Medulla oblongata (tissue), 1 donor: ENCODE data around the gene ARL11.

Experiments
- DNase-seq: peaks from one replicate; pipeline ENCODE4 v3.0.0-alpha.2; 2015; ENCODE audit errors: extremely low spot score

Gene ARL11

DNA sequence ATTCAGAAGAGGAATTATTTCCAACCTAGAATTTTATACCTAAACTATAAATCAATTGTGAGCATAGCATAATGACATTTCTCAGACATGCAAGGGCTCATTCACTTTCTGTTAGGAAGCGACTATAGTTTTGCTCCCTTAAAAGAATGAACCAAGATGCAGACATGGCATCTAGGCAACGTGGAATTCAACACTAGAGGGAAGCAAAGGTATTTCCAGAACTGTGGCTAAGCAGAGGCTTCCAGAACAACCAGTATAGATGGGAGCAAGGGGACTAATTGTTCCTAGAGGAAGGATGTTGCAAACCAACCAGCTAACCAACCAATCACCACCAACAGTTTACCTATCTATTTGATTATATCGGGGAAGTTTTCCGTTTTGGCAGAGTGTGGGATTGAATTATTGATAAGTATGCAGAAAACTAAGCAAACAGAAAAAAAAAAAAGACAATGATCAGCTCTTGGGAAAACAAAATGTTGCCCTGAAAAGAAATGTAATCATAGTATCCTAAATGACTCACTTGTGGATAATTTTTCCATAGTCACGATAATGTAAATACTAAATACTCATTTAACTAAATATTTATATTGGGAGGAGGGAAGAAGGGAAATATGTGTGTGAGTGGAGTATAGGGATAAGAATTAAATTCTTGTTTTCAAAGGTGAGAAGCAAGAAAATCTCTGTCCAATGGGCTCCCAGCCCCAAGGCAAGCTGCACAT, 21.1 kb downstream of the ARL11 start:
- no peak for DNase-seq

- DNase-seq, result no peak
These were observed 21.6 kb downstream of the ARL11 start for GRCh38 chr13:49649963-49650312.

DNA sequence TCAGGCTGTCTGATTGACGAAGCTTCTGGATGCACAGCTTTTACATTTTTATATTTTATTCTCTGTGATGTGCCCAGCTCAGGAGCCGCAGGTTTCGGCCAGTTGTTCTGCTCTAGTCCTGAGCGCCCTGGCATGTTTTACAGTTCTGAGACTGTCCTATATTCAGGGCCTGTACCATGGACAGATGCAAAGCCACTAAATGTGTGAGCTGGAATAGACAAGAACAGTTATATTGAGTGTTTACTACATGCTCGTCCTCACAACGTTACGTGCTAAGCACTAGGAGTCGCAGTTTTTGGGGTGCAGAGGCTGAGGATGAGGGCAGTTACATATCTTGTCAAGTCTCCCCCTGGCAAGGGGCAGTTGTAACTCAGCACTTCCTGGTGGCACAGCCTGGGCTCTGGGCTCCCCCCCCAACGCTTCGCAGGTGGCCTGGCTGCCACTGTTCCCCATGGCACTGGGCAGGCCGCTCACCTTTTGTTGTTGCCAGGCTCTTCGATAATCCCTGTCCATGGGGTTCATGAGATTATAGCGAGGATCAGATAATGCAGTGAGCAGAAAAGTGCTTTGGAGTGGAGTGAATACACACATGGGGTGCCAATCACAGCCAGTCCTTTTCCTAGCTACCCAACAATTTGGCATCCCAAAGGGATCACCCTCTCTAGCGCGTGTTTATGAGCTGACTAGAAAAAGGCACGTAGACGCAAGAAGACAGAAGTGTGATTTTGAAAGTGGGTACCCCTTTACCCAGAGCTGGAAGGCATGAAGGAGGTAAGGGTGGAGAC, 23.5 kb downstream of the ARL11 start:
- no peak for DNase-seq

GRCh38 chr13:49652355-49653305, 24.3 kb downstream of the ARL11 start:
- peak; percentile 53 for DNase-seq

GRCh38 chr13:49653478-49653877, 25.2 kb downstream of the ARL11 start:
- DNase-seq, result no peak

DNA sequence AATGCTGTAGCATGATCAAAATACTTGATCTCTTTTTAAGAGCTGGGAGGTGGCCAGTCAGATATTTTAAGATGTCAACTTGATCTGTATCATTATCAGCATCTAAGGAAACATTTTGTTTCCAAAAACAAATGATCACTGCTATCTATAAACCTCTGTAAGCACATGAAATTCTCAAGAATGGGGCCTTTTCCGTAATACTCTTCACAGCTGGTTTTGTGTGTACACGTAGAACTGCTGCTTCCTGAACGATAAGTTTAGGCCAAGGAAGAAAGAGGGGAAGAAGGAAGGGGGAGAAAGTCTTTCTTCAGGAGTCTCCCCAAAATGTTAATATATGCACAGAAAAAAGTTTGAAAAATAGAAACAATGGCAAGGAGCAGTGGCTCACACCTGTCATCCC, 25.7 kb downstream of the ARL11 start:
- no peak for DNase-seq

- DNase-seq, result no peak
These were observed 27.6 kb downstream of the ARL11 start for GRCh38 chr13:49655906-49656305.

DNA sequence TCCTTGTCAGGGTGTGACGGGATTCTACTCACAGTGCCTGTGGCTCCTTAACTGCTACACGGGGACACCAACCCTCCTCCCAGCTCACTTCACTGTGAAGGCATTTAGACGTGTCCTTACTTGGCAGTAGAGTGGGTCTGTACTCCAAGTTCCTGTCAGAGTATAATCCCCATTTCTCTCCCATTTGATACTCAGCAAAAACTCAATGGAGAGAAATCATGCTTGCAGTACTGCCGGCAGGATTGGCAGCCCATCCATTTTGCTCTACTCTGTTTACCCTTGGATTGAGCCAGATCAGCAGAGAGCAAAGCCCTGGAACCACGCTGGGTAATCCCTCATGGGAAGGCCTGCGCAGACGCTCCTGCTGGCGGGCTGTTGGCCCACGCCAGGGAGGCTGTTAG, 28.9 kb downstream of the ARL11 start:
- DNase-seq, result no peak

- no peak for DNase-seq
These were observed 36.3 kb downstream of the ARL11 start for GRCh38 chr13:49664606-49665005.

DNA sequence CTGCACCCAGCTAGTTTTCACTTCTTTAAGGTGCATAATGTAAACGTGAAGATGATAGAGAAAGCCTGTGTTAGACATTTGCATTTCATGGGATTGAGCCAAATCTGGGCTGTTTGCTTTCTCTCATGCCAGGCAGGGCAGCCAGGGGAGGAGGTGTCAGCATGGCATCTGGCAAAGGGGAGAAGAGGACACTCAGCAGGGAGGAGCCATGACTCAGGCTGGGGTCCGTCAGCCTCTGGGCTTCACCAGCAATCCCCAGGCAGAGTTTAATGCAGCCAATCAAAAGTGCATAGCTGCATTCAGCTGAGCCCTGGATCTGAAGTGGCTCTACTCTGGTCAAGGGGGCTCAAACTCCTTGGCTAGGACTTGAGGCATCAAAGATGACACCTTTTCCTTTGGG, 39.5 kb downstream of the ARL11 start:
- no peak for DNase-seq

- peak; percentile 82 for DNase-seq
These were observed 41.5 kb downstream of the ARL11 start for GRCh38 chr13:49669735-49670309.

DNA sequence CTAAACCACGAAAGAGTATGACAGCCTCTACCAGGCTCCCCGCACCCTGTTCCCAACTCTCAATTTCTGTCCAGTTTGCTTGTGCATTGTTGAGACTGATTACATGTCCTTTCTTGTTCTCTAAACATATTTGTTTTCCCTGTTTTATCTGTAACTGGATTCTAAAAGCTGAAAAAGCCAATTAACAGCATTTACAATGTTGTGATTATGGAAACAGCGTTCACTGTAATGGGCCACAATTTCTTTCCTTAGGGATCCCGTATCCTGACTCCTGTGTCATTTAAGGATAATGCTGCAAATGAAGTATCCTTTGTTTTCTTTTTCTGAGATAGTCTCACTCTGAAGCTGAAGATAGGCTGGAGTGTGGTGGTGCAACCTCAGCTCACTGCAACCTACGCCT, 42.5 kb downstream of the ARL11 start:
- DNase-seq, result no peak

DNA sequence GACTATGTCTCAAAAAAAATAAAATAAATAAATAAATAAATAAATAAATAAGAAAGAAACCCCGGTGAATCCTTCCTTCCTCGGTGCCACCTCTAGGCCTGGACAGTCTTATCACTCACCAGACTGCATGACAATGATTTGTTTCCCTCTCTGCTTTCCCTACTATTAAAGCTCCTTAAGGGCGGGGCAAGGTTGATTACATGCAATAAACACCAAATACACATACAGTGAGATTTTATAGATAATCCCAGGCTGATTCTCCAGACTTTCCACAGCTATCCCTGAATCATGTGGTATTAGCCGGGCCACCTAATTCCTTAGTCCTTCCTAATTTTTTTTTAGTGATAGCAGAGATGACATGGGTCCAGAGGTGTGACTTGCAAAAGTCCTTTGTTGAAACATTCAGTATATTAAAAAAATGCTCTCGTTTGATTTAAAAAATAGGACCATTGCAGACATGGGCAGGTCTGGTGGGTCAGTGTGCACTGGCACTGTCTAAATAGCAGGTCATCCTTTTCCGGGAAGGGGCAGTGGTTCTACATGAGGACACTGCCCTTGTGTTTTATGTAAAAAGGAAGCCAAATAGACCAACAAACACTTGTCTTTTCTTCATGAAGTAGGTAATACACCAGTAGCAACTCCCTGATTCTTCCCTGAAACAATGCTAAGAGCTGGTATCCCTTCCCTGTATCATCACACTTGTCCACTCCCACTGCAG, 48.4 kb downstream of the ARL11 start:
- DNase-seq, result no peak

- no peak for DNase-seq
These were observed 50.0 kb downstream of the ARL11 start for GRCh38 chr13:49678191-49678914.

DNA sequence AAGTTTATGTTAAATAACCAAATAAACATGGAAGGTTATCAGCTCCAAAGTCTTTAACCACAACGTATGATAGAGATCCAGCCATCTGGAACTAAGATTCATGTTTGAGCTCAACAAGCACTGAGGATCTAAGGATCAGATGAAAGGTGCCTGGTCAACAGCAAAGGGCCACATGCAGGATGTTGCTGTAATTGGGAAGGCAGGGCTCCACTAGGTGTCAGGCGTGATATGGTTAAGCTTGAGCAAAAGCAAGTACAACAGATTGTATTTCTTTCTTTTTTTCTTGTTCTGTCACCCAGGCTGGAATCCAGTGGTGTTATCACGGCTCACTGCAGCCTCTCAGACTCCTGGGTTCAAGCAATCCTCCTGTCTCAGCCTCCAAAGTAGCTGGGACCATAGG, 50.9 kb downstream of the ARL11 start:
- DNase-seq, result peak; percentile 29

- DNase-seq, result no peak
These were observed 53.6 kb downstream of the ARL11 start for GRCh38 chr13:49681842-49682435.
